DND-41 (cell line): Measurements from ENCODE around the gene SPACA6.

Experiments
- EZH2 ChIP-seq: IDR thresholded peaks from 3 replicates; pipeline ENCODE4 v1.6.1; 2012; ENCODE audit warnings: borderline replicate concordance, low read depth, mild to moderate bottlenecking, moderate library complexity, low read length, inconsistent platforms; ENCODE audit not compliant: severe bottlenecking
- TF ChIP-seq, protein P1 (sequence below): IDR thresholded peaks from 2 replicates; pipeline ENCODE4 v1.5.1; 2012; ENCODE audit warnings: borderline replicate concordance, low read length, moderate library complexity, mild to moderate bottlenecking; ENCODE audit not compliant: poor library complexity, severe bottlenecking; ENCODE audit errors: extremely low read depth

DNA sequence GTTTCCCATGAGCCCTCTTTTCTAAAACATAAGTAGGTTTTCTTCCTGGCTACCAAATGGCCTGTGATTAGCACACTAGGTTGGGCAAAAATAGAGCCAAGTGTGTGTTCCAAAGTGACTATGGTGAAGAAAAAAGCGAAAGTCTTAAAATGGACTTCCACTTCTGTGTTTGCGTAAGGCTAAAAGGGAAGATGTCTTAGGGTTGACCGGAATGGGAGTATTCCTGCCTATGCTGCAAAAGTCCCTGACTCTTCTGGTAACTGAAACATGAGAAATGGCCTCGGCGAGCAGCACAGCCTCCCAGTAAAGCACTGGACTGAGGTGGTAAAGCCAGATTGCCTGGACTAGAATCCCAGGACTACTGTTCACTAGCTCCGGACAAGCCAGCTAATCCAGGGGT, 61.0 kb downstream of the SPACA6 start:
- TF ChIP-seq, protein P1, sequence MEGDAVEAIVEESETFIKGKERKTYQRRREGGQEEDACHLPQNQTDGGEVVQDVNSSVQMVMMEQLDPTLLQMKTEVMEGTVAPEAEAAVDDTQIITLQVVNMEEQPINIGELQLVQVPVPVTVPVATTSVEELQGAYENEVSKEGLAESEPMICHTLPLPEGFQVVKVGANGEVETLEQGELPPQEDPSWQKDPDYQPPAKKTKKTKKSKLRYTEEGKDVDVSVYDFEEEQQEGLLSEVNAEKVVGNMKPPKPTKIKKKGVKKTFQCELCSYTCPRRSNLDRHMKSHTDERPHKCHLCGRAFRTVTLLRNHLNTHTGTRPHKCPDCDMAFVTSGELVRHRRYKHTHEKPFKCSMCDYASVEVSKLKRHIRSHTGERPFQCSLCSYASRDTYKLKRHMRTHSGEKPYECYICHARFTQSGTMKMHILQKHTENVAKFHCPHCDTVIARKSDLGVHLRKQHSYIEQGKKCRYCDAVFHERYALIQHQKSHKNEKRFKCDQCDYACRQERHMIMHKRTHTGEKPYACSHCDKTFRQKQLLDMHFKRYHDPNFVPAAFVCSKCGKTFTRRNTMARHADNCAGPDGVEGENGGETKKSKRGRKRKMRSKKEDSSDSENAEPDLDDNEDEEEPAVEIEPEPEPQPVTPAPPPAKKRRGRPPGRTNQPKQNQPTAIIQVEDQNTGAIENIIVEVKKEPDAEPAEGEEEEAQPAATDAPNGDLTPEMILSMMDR: no peak
- TF ChIP-seq EZH2: no peak
